Daoy (cell line): ENCODE results near the gene LRRC70. TPM values are rescaled to one million over a fixed set of nuclear protein-coding genes. Genes with fewer than 3 reads are reported as not detected.
"Not testable (repeated sequence)": the region's sequence is repeated elsewhere in the genome, so short reads cannot be mapped to it uniquely, and the experiment has no call there.

Source experiments
- DNase-seq: peaks from one replicate; pipeline ENCODE4 v3.0.0-alpha.2; 2015; ENCODE audit warnings: low read depth
- total RNA-seq: library from RNA; depleted of rRNA; stranded (reverse); fragments of >200 nt; shearing (Covaris generic); gene quantifications from 2 replicates; pipeline ENCODE4 v1.2.3, GENCODE V29; 2014; rRNA removed

Gene LRRC70
- total RNA-seq, 1 experiment from 2014 or later = 1.1 TPM

GRCh38 chr5:62607615-62608014 is 29.0 kb downstream of the LRRC70 start:
- DNase-seq = no peak

DNA sequence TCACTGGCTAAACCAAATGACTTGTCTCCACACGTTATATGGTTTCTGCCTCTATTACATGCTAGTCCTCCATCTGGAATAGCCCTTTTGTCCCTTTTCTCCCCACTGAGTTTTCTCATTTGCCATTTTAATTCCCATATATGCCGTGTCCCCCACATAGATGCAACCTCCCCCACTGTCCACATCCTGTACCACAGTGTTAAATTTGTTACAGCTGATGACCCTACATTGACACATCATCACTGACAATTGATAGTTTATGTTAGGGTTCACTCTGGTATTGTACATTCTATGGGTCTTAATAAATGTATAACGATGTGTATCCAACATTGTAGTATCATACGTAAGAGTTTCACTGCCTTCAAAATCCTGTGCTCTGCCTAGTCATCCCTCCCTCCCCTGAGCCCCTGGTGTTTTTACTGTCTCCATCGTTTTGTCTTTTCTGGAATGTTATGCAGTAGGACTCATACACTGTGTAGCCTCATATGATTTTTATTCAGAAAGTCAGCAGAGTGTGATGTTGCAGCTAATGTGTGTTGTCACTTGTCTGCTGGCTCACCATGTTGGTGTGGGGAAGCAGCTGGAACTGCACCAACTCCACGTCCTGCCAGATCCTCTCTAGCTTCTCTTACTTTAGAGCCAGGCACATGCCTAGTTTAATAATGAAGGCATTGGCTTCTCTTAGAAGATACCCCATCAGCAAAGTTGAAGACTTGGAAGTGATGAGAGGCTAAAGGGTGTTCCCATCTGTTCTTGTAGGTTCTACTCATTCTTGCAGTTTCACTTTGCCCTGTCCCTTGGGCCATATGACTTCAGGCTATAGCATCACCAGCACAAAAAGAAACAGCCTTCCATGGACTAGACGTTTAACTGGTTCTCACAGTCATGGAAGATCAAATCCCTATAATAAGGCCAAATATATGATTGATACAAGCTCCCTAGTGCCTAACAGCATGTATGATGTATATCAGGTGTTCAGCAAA is 30.2 kb downstream of the LRRC70 start:
- DNase-seq = no peak

GRCh38 chr5:62614355-62614754 is 35.7 kb downstream of the LRRC70 start:
- no peak for DNase-seq

DNA sequence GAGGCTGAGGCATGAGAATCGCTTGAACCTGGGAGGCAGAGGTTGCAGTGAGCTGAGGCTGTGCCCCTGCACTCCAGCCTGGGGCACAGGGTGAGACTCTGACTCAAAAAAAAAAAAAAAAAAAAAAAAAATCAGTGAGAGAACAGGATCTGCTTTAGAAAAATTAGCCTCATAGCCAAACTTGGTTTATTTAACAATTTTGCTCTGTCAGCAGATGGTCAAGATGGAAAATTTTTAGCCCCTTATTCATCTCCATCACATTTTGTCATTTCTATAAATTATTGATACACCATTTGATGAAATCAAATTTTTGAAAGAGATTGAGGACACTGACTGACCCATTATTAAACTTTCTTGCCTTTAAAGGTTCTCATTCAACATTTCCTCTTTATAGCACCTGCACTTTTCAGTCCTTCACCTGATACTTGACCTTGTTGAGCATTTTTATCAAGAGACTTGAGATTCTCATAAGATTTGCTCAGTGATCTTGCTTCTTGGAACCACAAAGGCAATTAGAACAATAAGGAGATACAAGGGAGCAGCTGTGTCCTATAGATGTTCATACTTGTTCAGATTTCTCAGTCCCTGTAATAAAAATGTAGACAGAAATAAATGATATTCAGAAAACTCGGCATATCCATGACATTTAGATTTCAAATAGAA is 38.1 kb downstream of the LRRC70 start:
- DNase-seq = no peak

DNA sequence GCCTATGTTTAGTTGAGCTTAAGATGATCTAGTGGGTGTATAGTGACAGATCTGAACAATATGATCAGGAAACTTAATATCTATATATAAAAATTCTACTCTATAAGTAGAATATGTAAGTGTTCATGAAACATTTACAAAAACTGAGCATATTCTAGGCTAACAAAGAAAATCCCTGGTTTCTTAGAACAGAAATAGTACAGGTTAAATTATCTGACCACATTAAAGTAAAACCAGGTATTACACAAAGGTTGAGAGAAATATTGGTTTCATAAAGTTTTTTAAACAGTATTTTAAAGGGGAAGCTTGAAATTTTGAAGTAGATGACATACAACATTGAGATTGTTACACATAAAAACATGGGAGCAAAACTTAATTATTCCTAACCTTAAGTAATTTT is 39.3 kb downstream of the LRRC70 start:
- DNase-seq = no peak

GRCh38 chr5:62620761-62621160 is 42.1 kb downstream of the LRRC70 start:
- DNase-seq = no peak

DNA sequence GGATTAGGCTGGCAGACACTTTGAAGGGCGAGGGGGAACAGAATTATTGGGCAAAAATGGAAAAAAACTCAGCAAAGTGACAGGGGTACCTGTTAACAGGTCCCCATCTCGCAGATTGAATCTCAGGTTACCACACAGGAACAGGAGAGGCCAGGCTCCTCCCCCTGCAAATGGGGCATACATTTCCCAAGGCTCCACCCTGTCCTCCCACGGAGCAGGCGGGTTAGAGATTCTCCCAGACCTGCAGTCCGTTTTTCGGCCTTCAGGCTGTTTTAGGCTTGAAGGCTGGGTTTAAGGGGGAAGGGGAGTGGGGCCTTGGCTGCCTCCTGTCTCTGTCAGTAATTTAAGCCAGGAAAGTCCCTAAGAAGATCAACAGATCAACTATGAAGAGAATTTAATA is 42.7 kb downstream of the LRRC70 start:
- peak; percentile 11 for DNase-seq

- no peak for DNase-seq
Observed at GRCh38 chr5:62623271-62623670, 44.7 kb downstream of the LRRC70 start.

DNA sequence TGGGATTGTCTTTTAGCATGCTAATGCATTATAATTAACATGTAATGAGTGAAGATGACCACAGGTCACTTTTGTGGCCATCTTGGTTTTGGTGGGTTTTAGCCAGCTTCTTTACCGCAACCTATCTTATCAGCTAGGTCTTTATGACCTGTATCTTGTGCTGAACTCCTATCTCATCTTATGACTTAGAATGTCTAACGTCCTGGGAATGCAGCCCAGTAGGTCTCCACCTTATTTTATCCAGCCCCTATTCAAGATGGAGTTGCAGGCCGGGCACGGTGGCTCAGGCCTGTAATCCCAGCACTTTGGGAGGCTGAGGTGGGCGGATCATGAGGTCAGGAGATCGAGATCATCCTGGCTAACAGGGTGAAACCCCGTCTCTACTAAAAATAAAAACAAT is 45.8 kb downstream of the LRRC70 start:
- not testable (repeated sequence) for DNase-seq

- no peak for DNase-seq
Observed at GRCh38 chr5:62626534-62626933, 47.9 kb downstream of the LRRC70 start.

GRCh38 chr5:62627121-62627520 is 48.5 kb downstream of the LRRC70 start:
- DNase-seq = no peak

GRCh38 chr5:62627901-62628300 is 49.3 kb downstream of the LRRC70 start:
- DNase-seq = no peak

Other genes starting within 250 kb of the LRRC70 start
- 69.3 and 83.0 TPM in 2 replicates for gene DIMT1, start 174.9 kb upstream of the LRRC70 start, total RNA-seq
- 30.3 and 30.7 TPM in 2 replicates for gene IPO11, start 166.1 kb upstream of the LRRC70 start, total RNA-seq